Ectodermal cell (in vitro differentiated cells): ENCODE results near the gene JAG2.

ENCODE experiments used
- H3K27ac ChIP-seq: 2 replicates; pipeline ENCODE4 v1.7.0; 2013; ENCODE audit warnings: mild to moderate bottlenecking, low read depth, low read length; ENCODE audit not compliant: insufficient read depth, poor library complexity, severe bottlenecking
- H3K27me3 ChIP-seq: 2 replicates; pipeline ENCODE4 v1.7.0; 2013; ENCODE audit warnings: mild to moderate bottlenecking, low read length; ENCODE audit not compliant: insufficient read depth, control insufficient read depth, poor library complexity, severe bottlenecking
- H3K36me3 ChIP-seq: one replicate; pipeline ENCODE4 v1.7.0; 2013; ENCODE audit warnings: low read length; ENCODE audit not compliant: control insufficient read depth, insufficient read depth
- H3K4me1 ChIP-seq: one replicate; pipeline ENCODE4 v1.7.0; 2013; ENCODE audit warnings: low read length; ENCODE audit not compliant: control insufficient read depth, insufficient read depth
- H3K4me3 ChIP-seq: 2 replicates; pipeline ENCODE4 v1.7.0; 2013; ENCODE audit warnings: low read depth, low read length, control low read depth; ENCODE audit not compliant: insufficient read depth
- H3K9me3 ChIP-seq: 2 replicates; pipeline ENCODE4 v1.7.0; 2013; ENCODE audit warnings: mild to moderate bottlenecking, low read length, moderate library complexity; ENCODE audit not compliant: control insufficient read depth
- WGBS, 2 experiments: methylation state at CpG; one replicate each; pipeline ENCODE4 v1.1.7; 2013; ENCODE audit warnings: missing lambda C conversion rate in 2 of 2; 5-methylcytosine and 5-hydroxymethylcytosine counted together

The JAG2 gene

GRCh38 chr14:105196265-105196960, 27.8 kb upstream of the JAG2 start:
- peak overlapping the region; percentile 20 for H3K4me3 ChIP-seq
- H3K27ac ChIP-seq = peak overlapping the region; percentile 52
- H3K9me3 ChIP-seq = no peaks in the 10 kb centered on the region
- H3K4me1 ChIP-seq = peaks cover 19% of the 10 kb centered on the region
- H3K36me3 ChIP-seq = no peaks in the 10 kb centered on the region
- WGBS, 2 experiments = 1% methylated on average over 58 of the region's 58 CpGs
- H3K27me3 ChIP-seq = peaks cover 45% of the 10 kb centered on the region

- peaks cover 19% of the 10 kb centered on the region for H3K4me1 ChIP-seq
- H3K4me3 ChIP-seq = no peak overlapping the region
- no peaks in the 10 kb centered on the region for H3K9me3 ChIP-seq
- no peak overlapping the region for H3K27ac ChIP-seq
- WGBS, 2 experiments = 21 to 23% methylated on average over 25 of the region's 25 CpGs
- peaks cover 45% of the 10 kb centered on the region for H3K27me3 ChIP-seq
- no peaks in the 10 kb centered on the region for H3K36me3 ChIP-seq
Observed at GRCh38 chr14:105195522-105196264, 27.1 kb upstream of the JAG2 start.

GRCh38 chr14:105195051-105195450, 26.5 kb upstream of the JAG2 start:
- Histone ChIP-seq H3K36me3 (no peaks in the 10 kb centered on the region), H3K27me3 (peaks cover 45% of the 10 kb centered on the region), H3K4me3 (no peak overlapping the region), H3K27ac (no peak overlapping the region), H3K9me3 (no peaks in the 10 kb centered on the region), H3K4me1 (peaks cover 19% of the 10 kb centered on the region)
- WGBS, 2 experiments = 78 to 80% methylated on average over 10 of the region's 10 CpGs

GRCh38 chr14:105193916-105194782, 25.6 kb upstream of the JAG2 start:
- 83 to 84% methylated on average over 17 of the region's 17 CpGs for WGBS, 2 experiments
- H3K27ac ChIP-seq = no peak overlapping the region
- H3K36me3 ChIP-seq = no peaks in the 10 kb centered on the region
- no peaks in the 10 kb centered on the region for H3K9me3 ChIP-seq
- H3K27me3 ChIP-seq = peaks cover 45% of the 10 kb centered on the region
- H3K4me3 ChIP-seq = no peak overlapping the region
- H3K4me1 ChIP-seq = peaks cover 19% of the 10 kb centered on the region

GRCh38 chr14:105192866-105193731, 24.5 kb upstream of the JAG2 start:
- Histone ChIP-seq H3K4me3 (no peak overlapping the region), H3K4me1 (peaks cover 19% of the 10 kb centered on the region), H3K27me3 (peaks cover 41% of the 10 kb centered on the region), H3K9me3 (no peaks in the 10 kb centered on the region), H3K27ac (no peak overlapping the region), H3K36me3 (no peaks in the 10 kb centered on the region)
- WGBS, 2 experiments = 75 to 76% methylated on average over 29 of the region's 29 CpGs

GRCh38 chr14:105187935-105188524, 19.5 kb upstream of the JAG2 start:
- no peak overlapping the region for H3K4me3 ChIP-seq
- no peaks in the 10 kb centered on the region for H3K4me1 ChIP-seq
- no peaks in the 10 kb centered on the region for H3K36me3 ChIP-seq
- no peak overlapping the region for H3K27ac ChIP-seq
- H3K9me3 ChIP-seq = no peaks in the 10 kb centered on the region
- WGBS, 2 experiments = 84 to 85% methylated on average over 14 of the region's 14 CpGs
- H3K27me3 ChIP-seq = peaks cover 10% of the 10 kb centered on the region

GRCh38 chr14:105187116-105187515, 18.5 kb upstream of the JAG2 start:
- no peak overlapping the region for H3K27ac ChIP-seq
- no peak overlapping the region for H3K4me3 ChIP-seq
- no peaks in the 10 kb centered on the region for H3K36me3 ChIP-seq
- 84 to 89% methylated on average over 4 of the region's 4 CpGs for WGBS, 2 experiments
- no peaks in the 10 kb centered on the region for H3K4me1 ChIP-seq
- peaks cover 19% of the 10 kb centered on the region for H3K27me3 ChIP-seq
- no peaks in the 10 kb centered on the region for H3K9me3 ChIP-seq

GRCh38 chr14:105185973-105186372, 17.4 kb upstream of the JAG2 start:
- H3K36me3 ChIP-seq = no peaks in the 10 kb centered on the region
- WGBS, 2 experiments = 63 to 68% methylated on average over 4 of the region's 4 CpGs
- no peaks in the 10 kb centered on the region for H3K4me1 ChIP-seq
- H3K27me3 ChIP-seq = peaks cover 27% of the 10 kb centered on the region
- no peak overlapping the region for H3K4me3 ChIP-seq
- H3K27ac ChIP-seq = no peak overlapping the region
- no peaks in the 10 kb centered on the region for H3K9me3 ChIP-seq

- Histone ChIP-seq H3K27me3 (peaks cover 30% of the 10 kb centered on the region), H3K36me3 (no peaks in the 10 kb centered on the region), H3K4me1 (no peaks in the 10 kb centered on the region), H3K4me3 (no peak overlapping the region), H3K27ac (no peak overlapping the region), H3K9me3 (no peaks in the 10 kb centered on the region)
- WGBS, 2 experiments = 87 to 89% methylated on average over 18 of the region's 18 CpGs
Observed at GRCh38 chr14:105185001-105185400, 16.4 kb upstream of the JAG2 start.
